GM13977 (cell line): ENCODE measurements around the gene MEMO1.
"Not testable (repeated sequence)": the region's sequence is repeated elsewhere in the genome, so short reads cannot be mapped to it uniquely, and the experiment has no call there.

Source experiments
- DNase-seq: peaks from one replicate; pipeline ENCODE4 v3.0.0; 2012; ENCODE audit warnings: low spot score
- CTCF ChIP-seq: IDR thresholded peaks from 2 replicates; pipeline ENCODE4 v1.5.1; 2012; ENCODE audit warnings: mild to moderate bottlenecking, control low read depth; ENCODE audit not compliant: insufficient read depth; ENCODE audit errors: extremely low read depth, missing control alignments
- in situ Hi-C: fragments of 300-500 bp; cut with MboI; formaldehyde crosslinking; loops from one replicate; pipeline ENCODE4 v1.12.0; 2022; ENCODE audit warnings: low sequenced_read_pairs, low pct_unique_long_range_greater_than_20kb, mixed read lengths, inconsistent platforms; ENCODE audit not compliant: unreplicated experiment

The MEMO1 gene

DNA sequence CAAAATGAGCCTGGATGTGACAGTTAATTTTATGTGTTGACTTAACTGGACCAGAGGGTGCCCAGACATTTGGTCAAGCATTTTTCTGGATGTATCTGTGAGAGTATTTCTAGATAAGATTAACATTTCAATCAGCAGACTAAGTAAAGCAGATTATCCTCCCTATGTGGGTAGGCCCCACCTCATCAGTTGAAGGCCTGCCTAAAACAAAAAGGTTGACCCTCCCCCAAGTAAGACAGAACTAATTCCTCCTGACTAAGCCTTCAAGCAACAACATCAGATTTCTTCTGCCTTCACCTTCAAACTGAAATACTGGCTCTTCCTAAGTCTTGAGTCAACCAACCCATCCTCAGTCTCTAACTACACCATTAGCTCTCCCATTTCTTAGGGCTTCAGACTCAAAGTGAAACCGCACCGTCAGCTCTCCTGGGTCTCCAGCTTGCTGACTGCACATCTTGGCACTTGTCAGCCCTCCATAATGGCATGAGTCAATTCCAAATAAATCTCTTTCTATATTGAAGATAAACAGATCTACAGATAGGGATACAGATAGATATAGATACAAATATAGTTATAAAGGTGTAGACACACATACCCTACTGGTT, 47.9 kb downstream of the MEMO1 start:
- in situ Hi-C loops = no loop called here
- TF ChIP-seq CTCF = no peak
- no peak for DNase-seq

DNA sequence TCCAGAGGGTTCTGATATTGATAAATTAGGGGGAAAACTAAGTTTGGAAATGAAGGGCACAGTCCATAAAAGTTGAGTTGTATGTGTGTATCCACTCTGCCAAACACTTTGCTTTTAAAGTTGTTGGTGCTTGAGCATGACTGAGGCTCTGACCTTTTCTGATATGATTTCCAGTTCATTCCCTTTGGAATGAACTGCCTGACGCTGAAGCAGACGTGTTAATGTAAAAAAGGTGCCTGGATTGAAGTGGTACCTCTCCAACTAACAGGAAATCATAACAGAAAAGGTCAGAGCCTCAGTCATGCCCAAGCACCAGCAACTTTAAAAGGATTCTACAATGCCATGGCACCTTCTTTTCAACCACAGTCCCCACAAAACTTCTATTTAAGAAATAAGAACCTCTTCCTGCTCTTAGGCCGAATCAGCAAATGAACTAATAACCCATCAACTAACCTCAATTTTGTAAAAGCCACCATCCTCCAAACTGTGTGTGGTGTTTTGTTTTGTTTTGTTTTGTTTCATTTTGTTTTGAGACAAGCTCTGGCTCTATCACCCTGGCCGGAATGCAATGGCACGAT, 52.6 kb downstream of the MEMO1 start:
- DNase-seq = no peak
- no peak for TF ChIP-seq CTCF
- in situ Hi-C loops = no loop called here

DNA sequence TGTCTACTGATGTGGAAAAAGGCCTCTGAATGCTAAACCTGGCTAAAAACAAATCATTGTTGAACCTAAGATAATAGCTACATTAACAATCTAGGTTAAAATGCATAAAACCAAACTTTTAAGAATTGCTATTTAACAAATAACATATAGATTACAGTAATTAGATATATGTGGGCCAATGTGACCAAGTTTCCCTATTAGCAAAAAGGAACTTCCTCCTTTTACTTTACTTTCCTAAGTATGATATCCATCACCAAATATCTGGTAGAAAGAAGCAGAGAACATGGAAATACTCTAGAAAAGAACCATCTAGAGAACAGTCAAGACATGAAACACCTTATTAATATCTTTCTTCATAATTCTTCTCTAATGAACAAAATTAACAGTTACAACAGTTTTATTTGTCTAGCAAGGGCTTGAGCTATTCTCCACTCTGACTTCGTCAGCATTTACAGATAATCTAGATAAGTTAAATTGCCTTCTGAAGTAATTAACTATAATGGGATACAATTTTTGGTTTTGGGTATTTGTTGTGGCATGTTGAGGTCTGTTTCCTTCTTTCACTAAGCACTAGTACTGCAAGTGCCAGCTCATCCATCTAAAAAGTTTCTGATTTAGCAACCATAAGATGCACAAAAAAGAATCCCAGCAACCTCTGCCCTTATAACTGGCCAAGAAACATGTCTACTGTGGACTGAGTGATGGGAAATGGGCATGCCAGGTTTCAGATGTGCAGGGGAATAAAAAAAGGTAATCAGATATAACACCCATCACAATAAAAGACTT, 53.3 kb downstream of the MEMO1 start:
- TF ChIP-seq CTCF = no peak
- in situ Hi-C loops = no loop called here
- no peak for DNase-seq

- DNase-seq, in situ Hi-C loops: not testable (repeated sequence)
These were observed 53.9 kb downstream of the MEMO1 start for GRCh38 chr2:31956934-31957333.

DNA sequence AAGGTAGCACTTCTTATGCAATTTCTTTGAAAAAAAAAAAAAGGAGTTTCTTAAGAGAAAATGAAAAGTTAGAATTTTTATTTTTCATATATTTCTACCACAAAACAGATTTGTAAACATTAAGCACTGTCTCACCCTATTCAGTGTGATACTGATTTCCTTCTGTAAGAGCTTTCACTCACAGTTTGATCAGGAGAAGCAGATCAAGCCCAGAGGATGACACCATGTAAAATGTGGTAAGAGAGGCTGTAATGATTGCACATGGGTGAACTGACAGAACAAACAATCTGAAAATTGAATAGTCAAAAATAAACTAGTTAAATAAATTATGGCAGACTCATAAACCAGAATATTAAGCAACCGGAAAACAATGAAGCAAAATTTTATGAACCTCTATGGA, 54.5 kb downstream of the MEMO1 start:
- DNase-seq = no peak
- TF ChIP-seq CTCF = no peak
- in situ Hi-C loops = no loop called here

DNA sequence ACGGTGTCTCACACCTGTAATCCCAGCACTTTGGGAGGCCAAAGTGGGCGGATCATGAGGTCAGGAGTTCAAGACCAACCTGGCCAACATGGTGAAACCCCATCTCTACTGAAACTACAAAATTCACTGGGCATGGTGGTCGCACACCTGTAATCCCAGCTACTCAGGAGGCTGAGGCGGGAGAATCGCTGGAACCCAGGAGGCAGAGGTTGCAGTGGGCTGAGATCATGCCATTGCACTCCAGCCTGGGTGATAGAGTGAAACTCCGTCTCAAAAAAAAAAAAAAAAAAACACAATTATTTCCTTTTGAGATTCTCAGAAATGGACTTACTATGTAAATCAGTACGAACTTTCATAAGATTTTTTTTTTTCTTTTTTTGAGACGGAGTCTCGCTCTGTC, 57.7 kb downstream of the MEMO1 start:
- in situ Hi-C loops, DNase-seq: not testable (repeated sequence)

DNA sequence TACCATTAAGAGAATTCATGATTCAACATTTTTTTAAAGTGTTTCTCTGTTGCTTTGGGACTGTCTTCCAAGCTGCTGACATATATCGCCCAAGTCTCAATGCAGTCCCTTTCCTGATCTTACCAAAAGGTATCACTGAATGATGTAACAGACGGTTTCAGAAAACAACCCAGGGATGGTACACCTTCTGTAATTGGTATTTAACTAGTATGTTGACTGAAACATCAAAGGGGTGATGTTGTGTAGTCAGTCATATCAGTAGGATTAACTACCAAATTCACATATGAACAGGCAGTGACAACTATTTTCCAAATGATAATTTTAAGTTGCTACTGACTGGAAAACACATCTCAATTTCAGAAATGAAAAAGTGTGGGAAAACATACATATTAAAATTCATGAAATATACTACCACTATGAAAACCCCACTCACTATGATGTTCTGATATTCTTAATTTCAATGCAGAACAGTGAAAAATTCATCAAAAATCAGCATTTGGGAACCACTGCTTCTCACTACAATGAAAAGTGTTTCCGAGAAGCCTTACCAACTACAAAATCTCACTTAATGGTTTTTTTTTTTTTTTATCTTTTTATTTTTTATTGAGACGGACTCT, 59.8 kb downstream of the MEMO1 start:
- no peak for DNase-seq
- no peak for TF ChIP-seq CTCF
- in situ Hi-C loops = no loop called here
